Kidney tubule cell (primary cell): ENCODE results near the gene SPINK4.

Experiments used
- DNase-seq: peaks from one replicate; pipeline ENCODE4 v3.0.0-alpha.2; 2018; ENCODE audit warnings: low spot score

Gene SPINK4

DNA sequence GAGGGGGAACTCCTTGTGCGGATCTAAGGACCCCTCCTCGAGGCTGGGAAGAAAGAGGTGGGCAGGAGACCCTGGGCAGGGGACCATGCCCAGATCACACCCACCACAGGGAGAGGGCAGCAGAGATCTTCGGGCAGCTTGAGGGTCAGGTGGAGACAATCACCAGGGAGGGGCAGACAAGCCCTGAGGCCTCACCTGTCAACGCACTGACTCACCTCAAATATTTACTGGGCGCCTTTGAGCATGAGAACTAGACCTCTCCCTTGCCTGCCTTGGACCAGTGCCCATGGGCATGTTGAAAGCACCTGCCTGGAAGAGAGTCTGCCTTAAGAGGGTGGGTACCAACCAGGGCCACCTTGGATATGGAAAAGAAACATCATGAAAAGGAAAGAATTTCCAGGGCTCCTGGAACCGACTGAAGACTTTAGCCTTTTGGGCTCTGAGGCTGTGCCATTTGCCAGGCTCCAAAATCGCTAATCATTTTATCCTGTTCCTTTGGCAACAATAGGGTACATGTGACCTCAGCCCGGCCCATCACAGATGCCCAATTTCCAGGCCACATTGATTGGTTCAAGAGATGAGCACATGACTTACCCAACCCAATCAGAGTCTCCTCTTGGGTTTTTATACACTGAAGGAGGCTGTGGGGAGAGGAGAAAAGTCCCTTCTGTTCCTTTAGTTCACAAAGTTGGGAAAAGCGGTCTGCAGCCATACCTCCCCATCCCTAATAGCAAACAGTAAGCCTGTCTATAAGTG is 10.4 kb upstream of the SPINK4 start:
- DNase-seq: peak; percentile 88

DNA sequence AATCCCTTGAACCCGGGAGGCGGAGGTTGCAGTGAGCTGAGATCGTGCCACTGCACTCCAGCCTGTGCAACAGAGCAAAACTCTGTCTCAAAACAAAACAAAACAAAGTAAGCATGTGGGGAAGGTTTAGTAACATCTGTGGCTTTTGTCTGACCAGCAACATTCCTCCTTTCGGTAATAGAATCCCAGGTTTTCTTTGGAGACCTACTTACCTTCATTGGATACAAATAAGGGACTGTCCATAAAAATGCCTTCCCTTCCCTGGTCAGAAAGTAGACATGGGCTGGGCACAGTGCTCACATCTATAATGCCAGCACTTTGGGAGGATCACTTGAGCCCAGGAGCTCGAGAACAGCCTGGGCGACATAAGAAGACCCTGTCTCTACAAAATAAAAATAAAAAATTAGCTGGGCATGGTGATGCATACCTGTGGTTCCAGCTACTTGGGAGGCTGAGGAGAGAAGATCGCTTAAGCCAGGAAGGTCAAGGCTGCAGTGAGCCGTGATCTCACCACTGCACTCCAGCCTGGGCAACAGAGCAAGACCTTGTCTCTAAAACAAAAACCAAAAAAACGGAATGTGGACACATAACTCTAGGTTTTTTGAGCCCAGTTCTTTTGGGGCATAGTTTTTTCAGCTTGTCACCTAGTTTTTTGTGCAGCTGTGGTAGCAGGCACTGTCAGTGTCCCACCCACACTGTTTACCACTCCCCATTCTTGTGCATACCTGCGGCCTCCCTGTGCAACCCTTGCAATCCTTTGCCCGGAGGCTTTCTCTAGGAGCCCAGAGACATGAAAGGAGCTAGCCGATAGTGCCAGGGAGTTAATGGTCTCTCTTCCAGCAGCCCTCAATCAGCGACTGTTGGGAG is 9.0 kb upstream of the SPINK4 start:
- peak; percentile 69 for DNase-seq

DNA sequence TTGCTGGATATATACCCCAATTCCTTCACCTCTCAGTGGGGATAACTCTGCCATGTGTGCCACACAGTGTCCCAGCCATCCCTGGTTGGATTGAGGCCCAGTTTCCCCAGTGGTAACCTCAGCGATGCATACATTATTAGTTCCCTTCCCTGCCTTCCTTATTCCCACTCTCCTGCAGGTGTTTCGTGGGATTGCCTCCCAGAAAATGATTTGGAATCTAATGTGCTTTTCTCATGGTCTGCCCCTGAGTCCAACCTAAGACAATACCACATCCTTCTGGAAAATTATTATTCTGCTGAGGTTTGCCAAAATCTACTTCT is 8.4 kb upstream of the SPINK4 start:
- DNase-seq: no peak

DNA sequence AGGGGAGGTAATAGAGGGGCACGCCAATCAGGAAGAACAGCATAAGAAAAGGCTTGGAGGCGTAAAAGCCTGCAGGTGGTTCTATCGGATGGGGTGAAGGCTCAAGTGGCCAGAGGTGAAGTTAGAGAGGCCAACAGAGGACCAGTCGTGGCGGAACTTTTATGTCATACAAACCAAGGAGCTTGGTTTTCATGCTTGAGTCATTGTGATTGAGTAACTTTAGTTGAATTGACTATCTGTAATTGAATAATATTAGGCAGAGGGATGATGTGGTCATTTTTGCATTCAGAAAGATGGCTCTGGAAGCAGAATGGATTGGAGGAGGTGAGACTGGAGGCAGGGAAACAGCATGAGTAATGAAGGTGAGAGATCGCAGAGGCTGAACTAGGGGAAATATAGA is 7.2 kb upstream of the SPINK4 start:
- DNase-seq: no peak

DNA sequence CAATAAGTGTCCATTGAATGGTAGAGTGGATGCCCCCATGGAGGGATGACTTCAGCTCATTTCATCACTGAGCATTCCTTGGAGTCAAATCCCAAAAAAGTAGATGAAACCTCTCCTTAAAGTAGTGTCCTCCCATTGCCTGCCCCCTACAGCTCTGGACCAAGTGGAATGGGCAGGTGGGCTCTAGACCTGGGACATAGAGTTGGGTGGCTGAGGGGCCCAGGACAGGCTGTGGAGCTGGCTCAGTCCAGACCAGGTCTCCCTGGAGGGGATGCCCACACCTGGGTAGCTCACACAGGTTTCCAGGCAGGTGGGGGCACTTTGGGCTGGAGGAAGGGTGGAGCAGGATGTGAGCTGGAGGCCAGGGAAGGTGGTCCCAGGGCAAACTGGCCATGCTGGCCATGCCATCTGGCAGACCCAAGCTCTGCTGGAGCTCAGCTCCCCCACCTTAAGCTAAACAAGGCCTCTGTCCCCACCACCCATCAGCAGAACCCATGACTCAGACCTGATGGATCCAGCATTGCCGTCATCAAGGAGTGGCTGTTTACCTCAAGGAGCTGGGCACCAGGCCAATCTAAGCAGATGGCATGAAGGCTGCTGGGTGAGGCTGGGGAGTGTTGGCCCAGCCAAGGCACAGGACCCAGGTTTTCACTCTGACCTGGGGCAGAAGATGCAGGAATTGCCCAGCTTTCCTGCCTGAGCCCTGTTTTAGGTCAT is 6.2 kb upstream of the SPINK4 start:
- peak; percentile 96 for DNase-seq

DNA sequence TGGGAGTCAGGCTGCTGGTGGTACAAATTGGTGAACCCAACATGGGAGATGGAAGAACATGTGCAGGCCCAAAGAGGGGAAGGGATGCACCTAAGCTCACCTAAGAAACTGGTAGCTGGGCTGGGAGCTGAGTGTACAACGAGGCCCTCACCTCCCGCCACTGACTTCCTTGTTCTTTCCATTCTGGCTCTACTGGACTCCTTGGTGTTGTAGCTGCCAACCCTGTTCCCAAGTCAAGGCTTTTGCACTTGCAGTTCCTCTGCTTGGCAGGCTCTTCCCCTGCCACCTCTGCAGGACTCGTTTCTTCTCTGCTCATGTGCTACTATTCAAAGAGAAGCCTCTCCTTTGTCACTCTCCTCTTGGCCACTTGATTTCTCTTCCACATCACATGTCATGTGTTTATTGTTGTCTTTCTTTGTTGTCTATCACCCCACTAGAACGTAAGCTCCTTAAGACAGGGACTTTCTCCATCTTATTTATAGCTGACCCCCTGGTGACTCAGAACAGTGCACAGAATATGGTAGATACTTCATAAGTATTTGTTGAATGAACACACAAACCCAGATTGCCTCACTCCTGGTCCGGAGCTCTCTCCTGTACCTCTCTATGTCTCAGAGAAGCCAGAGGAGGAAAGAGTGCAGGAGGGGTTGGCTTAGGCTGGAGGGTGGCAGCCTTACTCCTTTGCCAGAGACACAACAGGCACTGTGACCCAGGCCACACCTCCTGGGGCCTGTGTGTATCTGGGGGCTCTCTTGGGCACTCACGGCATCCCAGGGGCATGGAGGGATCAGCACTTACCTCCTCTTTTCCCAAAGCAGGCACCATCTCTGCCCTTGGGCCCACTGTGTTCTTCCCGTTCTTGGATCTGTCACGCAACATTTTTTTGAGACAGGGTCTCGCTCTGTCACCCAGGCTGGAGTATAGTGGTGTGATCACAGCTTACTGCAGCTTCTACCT is 5.2 kb upstream of the SPINK4 start:
- no peak for DNase-seq

DNA sequence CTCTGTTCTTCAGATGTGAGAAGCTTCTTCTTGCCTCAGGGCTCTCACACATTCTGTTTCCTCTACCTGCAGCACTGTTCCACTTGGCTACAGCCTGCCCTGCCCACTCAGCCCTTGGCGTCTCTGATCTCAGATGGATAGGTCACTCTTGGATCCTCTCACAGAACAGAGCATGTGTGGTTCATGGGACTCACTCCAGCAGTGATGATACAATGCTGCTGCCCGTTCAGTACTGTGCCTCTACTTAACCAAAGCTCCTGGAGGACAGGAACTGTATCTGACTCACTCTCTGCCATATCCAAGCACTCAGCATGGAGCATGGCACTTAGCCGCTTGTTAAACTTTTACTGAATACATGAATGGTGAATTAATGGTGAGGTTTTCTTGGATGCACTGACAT is 3.4 kb upstream of the SPINK4 start:
- peak; percentile 62 for DNase-seq

DNA sequence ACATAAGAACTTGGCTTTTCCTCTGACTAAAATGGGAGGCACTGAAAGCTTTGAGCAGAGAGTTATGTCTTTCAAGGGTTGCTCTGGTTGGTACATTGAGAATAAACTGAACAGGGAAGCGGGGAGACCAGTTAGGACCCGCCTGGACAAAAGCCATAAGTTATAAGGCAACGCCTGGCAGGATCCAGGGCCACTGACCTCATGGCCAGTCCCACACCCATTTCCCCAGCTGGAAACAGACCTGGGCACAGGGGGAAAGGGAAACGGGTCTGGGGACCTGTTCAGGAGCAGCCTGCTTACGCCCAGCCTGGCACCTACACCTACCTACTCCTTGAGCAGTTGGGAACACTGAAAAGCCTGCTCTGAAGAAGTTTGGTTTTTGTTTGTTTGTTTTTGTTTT is 1.3 kb downstream of the SPINK4 start:
- no peak for DNase-seq

DNA sequence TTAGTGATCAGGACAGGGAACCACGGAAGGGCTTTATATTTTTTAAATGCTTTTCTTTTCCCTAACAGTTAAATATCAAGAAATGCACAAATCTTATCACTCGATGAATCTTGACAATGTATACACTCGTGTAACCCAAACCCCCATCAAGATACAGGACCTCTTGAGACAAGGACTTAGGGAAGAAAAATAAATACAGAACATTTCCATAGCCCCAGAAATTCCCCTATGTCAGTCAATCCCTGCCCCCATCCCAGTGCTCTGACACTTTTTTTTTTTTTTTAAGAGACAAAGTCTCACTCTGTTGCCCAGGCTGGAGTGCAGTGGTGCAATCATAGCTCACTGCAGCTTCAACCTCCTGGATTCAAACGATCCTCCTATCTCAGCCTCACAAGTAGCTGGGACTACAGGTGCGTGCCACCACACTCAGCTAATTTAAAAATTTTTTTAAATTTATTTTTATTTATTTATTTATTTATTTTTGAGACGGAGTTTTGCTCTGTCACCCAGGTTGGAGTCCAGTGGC is 2.7 kb downstream of the SPINK4 start:
- DNase-seq: no peak

DNA sequence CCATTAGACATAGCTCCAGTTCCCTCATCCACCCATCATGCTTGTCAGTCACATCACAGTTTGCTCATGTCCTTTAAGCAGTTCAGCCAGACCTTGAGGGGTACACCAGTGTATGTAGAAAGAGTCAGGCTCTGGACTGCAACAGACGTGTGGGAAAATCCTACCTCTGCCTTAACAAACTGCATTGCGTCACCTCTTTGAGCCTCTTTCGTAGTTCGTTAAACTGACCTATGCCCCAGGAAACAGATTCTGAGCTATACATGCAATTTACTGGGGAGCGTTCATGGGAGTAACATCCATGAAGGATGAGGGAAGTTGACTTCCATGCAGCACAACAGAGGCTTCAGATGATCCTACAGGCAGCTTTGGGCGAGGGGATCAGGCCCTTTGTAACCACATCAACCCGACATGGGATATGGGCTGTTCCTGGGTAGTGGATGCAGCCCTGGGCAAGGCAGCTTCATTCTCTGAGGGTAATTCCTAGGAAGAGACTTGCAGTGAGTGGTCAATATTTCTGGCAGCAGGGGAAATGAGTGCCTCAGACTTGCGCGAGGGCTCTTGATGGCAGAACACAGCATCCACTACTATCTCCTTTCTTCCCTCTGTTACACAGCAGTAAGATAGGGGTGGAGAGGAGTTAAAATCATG is 4.3 kb downstream of the SPINK4 start:
- no peak for DNase-seq

DNA sequence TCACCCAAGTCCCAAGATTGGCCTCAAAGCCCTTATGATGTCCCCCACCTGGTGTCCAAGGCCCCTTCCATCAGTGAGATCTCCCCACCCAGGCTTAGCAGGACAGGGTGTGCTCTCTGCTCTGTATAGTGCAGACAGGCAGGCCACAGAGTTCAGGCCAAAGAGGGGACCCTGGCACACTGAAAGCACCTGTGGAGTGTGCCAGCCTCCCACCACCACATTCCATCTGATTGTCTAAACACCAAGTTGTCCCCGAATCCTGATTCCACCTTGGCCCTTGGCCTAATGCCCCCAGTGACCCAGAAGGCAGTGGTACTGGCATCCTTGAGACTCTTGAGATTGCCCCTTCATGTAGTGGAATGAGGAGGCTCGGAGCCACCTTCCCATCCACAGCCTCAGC is 5.4 kb downstream of the SPINK4 start:
- no peak for DNase-seq

DNA sequence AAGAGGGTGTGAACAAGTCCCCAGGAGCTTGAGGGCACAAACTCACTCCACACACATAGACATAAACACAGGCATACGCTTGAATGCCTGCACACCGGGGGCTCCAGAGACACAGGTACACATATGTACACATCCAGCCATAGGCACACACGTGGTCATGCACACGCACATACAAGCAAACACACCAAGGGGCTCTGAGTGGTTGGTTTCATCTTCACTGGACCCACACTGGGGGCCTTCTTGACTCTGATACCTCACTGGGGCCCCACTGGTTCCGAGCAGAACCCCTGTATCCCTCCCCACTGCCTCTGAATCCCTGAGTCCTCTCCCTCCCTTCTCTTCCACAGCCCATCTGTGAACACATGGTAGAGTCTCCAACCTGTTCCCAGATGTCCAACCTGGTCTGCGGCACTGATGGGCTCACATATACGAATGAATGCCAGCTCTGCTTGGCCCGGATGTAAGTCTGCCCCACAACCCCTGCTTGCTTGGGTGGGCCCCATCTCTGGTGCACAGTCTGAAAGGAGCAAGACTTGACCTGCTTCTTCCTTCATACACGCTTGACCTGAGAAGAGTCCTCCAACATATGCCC is 6.4 kb downstream of the SPINK4 start:
- no peak for DNase-seq

DNA sequence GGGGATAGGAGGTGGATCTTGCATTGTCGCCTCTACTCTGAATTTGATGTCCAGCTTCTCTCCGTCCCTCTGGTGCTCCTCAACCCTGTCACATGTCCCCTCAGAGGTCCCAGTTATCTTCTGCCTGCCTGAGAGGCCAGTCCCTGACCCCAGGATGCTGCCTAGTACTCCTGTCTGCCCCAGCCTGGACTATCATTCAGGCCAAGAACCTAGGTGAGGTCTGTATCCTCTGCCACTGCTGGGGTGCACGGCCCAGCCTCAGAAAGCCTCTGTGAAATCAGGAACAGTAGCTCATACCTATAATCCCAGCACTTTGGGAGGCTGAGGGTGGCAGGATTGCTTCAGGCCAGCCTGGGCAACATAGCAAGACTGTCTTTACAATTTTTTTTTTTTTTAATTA is 8.6 kb downstream of the SPINK4 start:
- no peak for DNase-seq

DNA sequence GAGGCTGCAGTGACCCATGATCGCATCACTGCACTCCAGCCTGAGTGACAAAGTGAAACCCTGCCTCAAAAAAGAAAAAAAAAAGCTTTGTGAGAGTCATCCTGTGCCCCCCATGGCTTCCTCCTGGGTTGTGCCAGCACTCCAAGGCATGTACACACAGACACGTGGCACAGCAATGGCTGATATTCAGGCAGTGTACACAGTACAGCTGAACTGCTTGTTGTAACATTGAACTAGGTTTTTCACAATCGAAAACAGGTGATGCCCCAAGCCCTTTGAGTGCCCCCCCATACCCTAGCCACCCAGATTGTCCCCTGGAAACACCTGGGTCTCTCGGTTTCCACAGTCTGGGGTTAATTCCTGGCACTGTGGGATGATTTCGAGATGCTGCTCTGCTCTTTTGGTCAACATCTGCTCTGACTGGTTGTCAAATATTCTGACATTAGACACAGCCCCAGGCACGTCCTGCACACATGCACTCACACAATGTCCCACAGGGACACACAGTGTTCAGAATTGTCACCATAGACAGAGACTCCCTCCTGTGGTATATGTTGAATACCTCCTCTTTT is 9.2 kb downstream of the SPINK4 start:
- DNase-seq: peak; percentile 36

DNA sequence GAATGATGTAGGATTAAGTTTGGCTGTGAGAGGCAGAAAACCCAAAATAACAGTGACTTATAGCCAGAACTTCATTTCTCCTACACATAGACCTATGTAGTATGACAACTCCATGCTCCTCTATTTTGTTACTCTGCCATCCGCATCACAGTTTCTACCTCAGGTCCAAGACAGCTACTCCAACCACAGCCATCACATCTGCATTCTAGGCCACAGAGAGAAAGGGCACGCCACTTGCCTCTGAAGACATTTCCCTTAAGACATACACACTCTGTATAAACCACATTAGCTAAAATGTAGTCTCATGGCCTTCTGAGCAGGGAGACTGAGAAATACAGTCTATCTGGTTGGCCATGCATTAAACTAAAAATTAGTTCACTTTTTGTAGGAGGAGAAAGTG is 10.0 kb downstream of the SPINK4 start:
- no peak for DNase-seq

DNA sequence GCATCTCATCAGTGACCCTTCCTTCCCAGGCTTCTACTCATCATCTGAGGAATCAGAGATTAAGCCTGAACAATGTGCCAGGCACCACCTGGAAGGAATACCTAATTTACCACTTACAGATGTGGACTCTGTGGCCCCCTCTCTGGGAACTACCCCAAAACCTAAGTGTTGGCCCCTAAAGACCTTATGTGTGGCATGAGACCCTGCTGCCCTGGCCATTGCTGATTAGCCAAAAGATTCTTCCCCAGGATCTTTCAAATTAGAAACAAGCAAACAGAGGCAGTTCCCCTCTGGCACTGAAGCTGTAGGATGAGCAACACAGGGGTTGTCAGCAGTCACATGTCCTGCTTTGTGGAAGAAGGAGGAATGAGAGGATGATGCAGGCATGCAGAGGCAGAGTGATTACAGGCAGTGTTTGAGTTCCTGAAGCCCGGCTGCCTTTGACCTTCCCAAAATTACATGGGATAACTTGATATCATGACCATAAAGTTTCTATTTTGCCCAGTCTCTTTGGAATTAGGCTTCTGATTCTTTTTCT is 10.6 kb downstream of the SPINK4 start:
- DNase-seq: peak; percentile 63

DNA sequence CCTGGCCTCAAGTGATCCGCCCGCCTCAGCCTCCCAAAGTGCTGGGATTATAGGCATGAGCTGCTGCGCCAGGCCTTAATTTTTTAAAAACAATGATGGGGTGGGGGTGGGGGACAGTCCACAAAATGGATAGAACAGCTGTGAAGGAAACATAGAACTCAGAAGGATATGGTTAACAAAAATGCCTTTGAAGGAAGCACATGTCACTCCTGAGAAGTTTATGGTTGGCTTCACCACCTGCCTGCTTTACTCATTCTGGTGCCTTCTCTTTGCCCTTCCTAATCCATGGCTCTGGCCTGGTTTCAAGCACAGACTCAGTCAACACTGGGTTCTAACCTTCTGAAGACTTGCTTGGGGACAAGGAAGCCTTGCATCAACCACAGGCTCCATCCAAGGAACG is 14.2 kb downstream of the SPINK4 start:
- no peak for DNase-seq

DNA sequence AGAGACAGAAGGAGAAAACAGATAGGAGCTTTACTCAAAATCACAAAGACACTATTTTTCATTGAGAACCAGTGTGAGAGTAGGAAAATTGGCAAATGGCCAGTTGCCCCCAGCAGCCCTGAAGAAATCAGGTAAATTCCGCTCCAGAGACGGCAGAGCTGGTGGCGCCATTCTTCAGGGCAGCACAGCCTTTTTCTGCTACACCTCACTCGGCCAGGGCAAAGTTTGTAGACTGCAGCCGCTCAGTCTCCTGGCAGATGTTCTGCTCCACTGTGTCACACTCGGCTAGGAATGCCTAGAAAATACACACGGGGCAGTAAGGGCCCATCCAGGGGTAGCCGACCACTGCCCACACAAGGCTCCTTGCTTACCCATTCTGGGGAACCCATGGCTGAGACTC is 15.0 kb downstream of the SPINK4 start:
- DNase-seq: no peak

DNA sequence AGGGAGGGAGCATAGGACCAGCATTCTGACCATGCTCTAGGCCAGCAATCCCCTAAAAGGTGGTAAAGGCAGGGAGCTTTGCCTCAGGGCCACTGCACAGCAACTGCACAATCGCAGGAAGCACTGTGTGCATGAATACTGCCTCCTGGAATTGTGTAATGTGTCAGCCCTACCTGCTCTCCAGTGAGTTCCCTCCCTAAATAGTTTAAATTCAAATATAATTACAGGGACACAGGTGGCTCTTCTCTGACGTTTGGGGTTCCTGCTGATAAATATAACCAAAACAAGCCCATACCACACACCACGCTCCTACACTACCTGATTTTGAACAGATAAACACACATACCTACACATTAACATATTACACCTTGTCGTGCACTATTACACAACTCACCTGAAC is 15.5 kb downstream of the SPINK4 start:
- no peak for DNase-seq

DNA sequence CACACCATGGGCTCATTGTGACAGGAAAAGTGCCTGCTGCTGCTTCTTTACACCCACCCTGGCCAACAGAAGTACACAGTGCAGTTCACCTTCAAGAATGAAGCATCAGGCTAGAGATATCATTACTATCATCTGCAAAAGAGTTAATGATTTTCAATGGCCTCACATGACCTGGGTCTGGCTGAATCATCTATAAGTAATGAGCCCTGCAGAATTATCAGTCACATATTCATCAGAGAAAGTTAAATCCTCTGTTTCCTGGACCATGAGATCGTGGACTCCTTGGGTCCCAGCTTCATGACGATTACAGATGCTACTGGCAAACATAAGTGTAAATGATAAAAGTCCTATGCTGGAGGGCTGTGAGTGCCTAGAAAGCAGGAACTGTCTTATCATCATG is 16.3 kb downstream of the SPINK4 start:
- DNase-seq: peak; percentile 84
